ENCODE measurements around the gene TSPAN31.
A peak's percentile ranks its signal among the peaks of the same experiment; 100 is the strongest.

DNA sequence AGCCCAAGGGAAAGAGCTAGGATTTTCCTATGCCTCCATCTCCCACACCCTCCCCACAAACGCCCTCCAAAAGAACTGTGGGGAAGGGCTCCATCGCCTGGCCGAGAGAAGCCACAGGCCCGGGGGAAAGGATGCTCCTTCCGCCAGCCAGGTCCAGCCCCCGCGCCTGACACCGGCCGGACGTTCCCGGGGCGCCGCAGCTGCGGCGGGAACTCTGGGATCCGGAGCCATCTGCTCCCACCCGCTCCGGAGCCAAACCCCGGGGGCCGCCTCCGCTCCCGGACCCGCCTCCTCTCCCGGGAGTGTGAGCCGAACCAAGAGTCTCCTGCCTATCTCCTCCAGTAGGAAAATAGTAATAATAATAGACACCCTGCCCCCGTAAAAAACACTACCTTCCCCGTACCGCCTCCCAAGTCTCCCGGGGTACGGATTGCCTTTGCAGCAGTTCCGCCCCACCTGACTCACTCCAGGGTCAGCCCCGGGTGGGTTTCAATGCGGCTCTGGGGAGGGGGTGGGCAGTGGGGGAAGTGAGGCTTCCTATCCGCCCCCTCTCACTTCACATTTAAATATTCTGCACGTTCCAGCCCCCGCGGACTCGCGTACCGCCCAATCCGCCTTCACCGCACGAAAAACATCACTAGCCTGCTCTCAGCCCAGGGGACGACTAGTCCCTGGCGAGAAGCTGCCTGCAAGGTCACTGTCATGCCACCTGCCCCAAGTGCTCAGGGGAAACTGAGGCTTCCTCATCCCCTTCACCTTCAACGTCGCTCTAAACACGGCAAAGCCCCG lies 8.7 kb upstream of the TSPAN31 start:
- TF ChIP-seq, protein P1, sequence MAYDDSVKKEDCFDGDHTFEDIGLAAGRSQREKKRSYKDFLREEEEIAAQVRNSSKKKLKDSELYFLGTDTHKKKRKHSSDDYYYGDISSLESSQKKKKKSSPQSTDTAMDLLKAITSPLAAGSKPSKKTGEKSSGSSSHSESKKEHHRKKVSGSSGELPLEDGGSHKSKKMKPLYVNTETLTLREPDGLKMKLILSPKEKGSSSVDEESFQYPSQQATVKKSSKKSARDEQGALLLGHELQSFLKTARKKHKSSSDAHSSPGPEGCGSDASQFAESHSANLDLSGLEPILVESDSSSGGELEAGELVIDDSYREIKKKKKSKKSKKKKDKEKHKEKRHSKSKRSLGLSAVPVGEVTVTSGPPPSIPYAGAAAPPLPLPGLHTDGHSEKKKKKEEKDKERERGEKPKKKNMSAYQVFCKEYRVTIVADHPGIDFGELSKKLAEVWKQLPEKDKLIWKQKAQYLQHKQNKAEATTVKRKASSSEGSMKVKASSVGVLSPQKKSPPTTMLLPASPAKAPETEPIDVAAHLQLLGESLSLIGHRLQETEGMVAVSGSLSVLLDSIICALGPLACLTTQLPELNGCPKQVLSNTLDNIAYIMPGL (CRISPR knock-in tag; IDR thresholded peaks at IDR 0.05; ENCODE audit: borderline replicate concordance): no peak
- TF ChIP-seq RAD21 (conservative IDR thresholded peaks at IDR 0.05 in 1 of 2, IDR thresholded peaks at IDR 0.05 in 1 of 2) (peak; percentile 54 to 60; a peak in 4 of 5 replicates), MAFK (IDR thresholded peaks at IDR 0.05; ENCODE audit: partially characterized antibody) (no peak), TFCP2L1 (CRISPR knock-in tag; IDR thresholded peaks at IDR 0.05) (no peak), RARB (CRISPR knock-in tag; IDR thresholded peaks at IDR 0.05) (no peak), EP300 (IDR thresholded peaks at IDR 0.05) (no peak)
- TF ChIP-seq, protein P2, sequence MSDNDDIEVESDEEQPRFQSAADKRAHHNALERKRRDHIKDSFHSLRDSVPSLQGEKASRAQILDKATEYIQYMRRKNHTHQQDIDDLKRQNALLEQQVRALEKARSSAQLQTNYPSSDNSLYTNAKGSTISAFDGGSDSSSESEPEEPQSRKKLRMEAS (IDR thresholded peaks at IDR 0.05): peak; percentile 49
- TF ChIP-seq, protein P3, sequence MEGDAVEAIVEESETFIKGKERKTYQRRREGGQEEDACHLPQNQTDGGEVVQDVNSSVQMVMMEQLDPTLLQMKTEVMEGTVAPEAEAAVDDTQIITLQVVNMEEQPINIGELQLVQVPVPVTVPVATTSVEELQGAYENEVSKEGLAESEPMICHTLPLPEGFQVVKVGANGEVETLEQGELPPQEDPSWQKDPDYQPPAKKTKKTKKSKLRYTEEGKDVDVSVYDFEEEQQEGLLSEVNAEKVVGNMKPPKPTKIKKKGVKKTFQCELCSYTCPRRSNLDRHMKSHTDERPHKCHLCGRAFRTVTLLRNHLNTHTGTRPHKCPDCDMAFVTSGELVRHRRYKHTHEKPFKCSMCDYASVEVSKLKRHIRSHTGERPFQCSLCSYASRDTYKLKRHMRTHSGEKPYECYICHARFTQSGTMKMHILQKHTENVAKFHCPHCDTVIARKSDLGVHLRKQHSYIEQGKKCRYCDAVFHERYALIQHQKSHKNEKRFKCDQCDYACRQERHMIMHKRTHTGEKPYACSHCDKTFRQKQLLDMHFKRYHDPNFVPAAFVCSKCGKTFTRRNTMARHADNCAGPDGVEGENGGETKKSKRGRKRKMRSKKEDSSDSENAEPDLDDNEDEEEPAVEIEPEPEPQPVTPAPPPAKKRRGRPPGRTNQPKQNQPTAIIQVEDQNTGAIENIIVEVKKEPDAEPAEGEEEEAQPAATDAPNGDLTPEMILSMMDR (IDR thresholded peaks at IDR 0.05): peak; percentile 46
- TF ChIP-seq, protein P4, sequence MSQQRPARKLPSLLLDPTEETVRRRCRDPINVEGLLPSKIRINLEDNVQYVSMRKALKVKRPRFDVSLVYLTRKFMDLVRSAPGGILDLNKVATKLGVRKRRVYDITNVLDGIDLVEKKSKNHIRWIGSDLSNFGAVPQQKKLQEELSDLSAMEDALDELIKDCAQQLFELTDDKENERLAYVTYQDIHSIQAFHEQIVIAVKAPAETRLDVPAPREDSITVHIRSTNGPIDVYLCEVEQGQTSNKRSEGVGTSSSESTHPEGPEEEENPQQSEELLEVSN (IDR thresholded peaks at IDR 0.05; ENCODE audit: borderline replicate concordance, low read depth): no peak

All from A549 (cell line).